ENCODE data around the gene APH1B.

GRCh38 chr15:63319065-63319464 is 41.7 kb downstream of the APH1B start:
- TF ChIP-seq CTCF (IDR thresholded peaks at IDR 0.05; ENCODE audit: low read depth, low read length, missing input control) (no peak), REST (IDR thresholded peaks at IDR 0.05) (no peak), GABPA (IDR thresholded peaks at IDR 0.05 in 1 of 2, conservative IDR thresholded peaks at IDR 0.05 in 1 of 2) (no peak), MAX (IDR thresholded peaks at IDR 0.05) (no peak), FOXA1 (IDR thresholded peaks at IDR 0.05) (no peak)
